Umbilical cord (tissue), 2 donors: ENCODE data around the gene PALLD. TPM values are rescaled to one million over a fixed set of nuclear protein-coding genes. Genes with fewer than 3 reads are reported as not detected.

ENCODE experiments used
- DNase-seq: peaks from one replicate; pipeline ENCODE4 v3.0.0-alpha.2; 2015; ENCODE audit warnings: low spot score
- total RNA-seq: library from RNA; depleted of rRNA; stranded (reverse); fragments of >200 nt; gene quantifications from one replicate; pipeline ENCODE4 v1.2.3, GENCODE V29; 2014; ENCODE audit warnings: low replicate concordance; ENCODE audit not compliant: insufficient read depth

PALLD gene
- total RNA-seq, 1 donor from 2014 or later = 441 TPM

- DNase-seq = no peak
Observed at GRCh38 chr4:168759959-168760527, 263.2 kb downstream of the PALLD start.

GRCh38 chr4:168761066-168761465, 264.2 kb downstream of the PALLD start:
- DNase-seq = no peak

GRCh38 chr4:168765322-168765721, 268.5 kb downstream of the PALLD start:
- DNase-seq = no peak

- peak; percentile 66 for DNase-seq
Observed at GRCh38 chr4:168765726-168766125, 268.9 kb downstream of the PALLD start.

- peak; percentile 90 for DNase-seq
Observed at GRCh38 chr4:168766604-168767316, 269.9 kb downstream of the PALLD start.

GRCh38 chr4:168769416-168769815, 272.6 kb downstream of the PALLD start:
- DNase-seq = peak; percentile 98

GRCh38 chr4:168769837-168770236, 273.0 kb downstream of the PALLD start:
- no peak for DNase-seq

GRCh38 chr4:168771251-168771650, 274.4 kb downstream of the PALLD start:
- peak; percentile 9 for DNase-seq

GRCh38 chr4:168773388-168774195, 276.7 kb downstream of the PALLD start:
- peak; percentile 8 for DNase-seq

- no peak for DNase-seq
Observed at GRCh38 chr4:168776382-168776781, 279.5 kb downstream of the PALLD start.

- DNase-seq = no peak
Observed at GRCh38 chr4:168777277-168777965, 280.6 kb downstream of the PALLD start.

GRCh38 chr4:168781341-168781740, 284.5 kb downstream of the PALLD start:
- no peak for DNase-seq

GRCh38 chr4:168781926-168782325, 285.1 kb downstream of the PALLD start:
- no peak for DNase-seq

GRCh38 chr4:168782439-168782838, 285.6 kb downstream of the PALLD start:
- DNase-seq = no peak

GRCh38 chr4:168784786-168785461, 288.1 kb downstream of the PALLD start:
- no peak for DNase-seq

- DNase-seq = no peak
Observed at GRCh38 chr4:168787334-168787733, 290.5 kb downstream of the PALLD start.

- DNase-seq = no peak
Observed at GRCh38 chr4:168787801-168788595, 291.1 kb downstream of the PALLD start.

- no peak for DNase-seq
Observed at GRCh38 chr4:168790898-168791297, 294.0 kb downstream of the PALLD start.

- DNase-seq = no peak
Observed at GRCh38 chr4:168791376-168791775, 294.5 kb downstream of the PALLD start.

GRCh38 chr4:168793542-168793941, 296.7 kb downstream of the PALLD start:
- no peak for DNase-seq
